ENCODE results near the gene CEMP1. TPM values are rescaled to one million over a fixed set of nuclear protein-coding genes. Genes with fewer than 3 reads are reported as not detected.
A peak's percentile ranks its signal among the peaks of the same experiment; 100 is the strongest.
"Not testable (repeated sequence)": the region's sequence is repeated elsewhere in the genome, so short reads cannot be mapped to it uniquely, and the experiment has no call there.

Gene CEMP1
- total RNA-seq, 2 experiments from 2014 or later = 0.25 to 0.55 TPM

DNA sequence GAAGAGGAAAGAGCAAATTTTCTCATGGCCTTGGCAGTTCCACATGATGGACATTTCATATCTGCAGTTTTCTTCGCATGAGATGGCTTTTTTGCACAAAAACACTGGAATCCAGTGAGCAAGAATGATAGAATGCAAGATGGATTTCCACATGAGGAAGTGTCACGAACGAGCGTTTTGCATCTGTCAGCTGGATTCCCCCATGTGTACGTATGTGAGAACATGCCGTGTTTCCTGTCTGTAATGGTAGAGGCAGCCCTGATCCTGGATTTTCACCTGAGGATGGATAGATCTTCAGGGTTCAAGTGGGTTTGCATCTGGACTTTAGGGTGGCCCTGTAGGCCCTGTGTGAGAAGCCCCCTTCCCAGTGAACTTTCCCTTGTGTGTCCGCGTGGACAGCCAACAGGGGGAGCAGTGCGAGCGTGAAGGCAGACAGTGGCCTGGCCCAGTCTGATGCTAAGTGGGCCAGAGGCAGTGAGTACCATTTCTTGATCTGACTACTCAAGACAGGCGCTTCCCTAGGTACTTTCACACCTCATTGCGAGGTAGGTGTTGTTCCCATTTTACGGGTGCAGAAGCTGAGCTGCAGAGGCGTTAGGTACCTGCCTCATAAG lies 8.7 kb upstream of the CEMP1 start:
- H3K4me1 ChIP-seq (ENCODE audit: insufficient read depth, low read length, poor library complexity, severe bottlenecking) = peaks cover 22% of the 10 kb centered on the region
- H3K4me2 ChIP-seq (ENCODE audit: low read length) = peak overlapping the region; percentile 77; the same call in 1 of the 2 replicates
- POLR2A ChIA-PET; BruUV-seq (replicated peaks); H3K9me2 ChIP-seq (ENCODE audit: insufficient read depth, low read length); H4K20me1 ChIP-seq (ENCODE audit: insufficient read depth, low read length); H3K4me3 ChIP-seq (ENCODE audit: low read depth, low read length, poor library complexity, severe bottlenecking); H2AFZ ChIP-seq (ENCODE audit: low read length); H3K9me3 ChIP-seq (ENCODE audit: low read length); CTCF ChIA-PET (ENCODE audit: unreplicated experiment); H3K27ac ChIP-seq (ENCODE audit: low read depth, low read length, poor library complexity, severe bottlenecking); DNase-seq (ENCODE audit: low spot score): not testable (repeated sequence)
- peaks cover 23% of the 10 kb centered on the region for H3K79me2 ChIP-seq (ENCODE audit: insufficient read depth, low read depth, low read length)
- H3K36me3 ChIP-seq (ENCODE audit: insufficient read depth, low read length) = peaks cover 22% of the 10 kb centered on the region; the same call in 1 of the 2 replicates
- TF ChIP-seq, protein P1, sequence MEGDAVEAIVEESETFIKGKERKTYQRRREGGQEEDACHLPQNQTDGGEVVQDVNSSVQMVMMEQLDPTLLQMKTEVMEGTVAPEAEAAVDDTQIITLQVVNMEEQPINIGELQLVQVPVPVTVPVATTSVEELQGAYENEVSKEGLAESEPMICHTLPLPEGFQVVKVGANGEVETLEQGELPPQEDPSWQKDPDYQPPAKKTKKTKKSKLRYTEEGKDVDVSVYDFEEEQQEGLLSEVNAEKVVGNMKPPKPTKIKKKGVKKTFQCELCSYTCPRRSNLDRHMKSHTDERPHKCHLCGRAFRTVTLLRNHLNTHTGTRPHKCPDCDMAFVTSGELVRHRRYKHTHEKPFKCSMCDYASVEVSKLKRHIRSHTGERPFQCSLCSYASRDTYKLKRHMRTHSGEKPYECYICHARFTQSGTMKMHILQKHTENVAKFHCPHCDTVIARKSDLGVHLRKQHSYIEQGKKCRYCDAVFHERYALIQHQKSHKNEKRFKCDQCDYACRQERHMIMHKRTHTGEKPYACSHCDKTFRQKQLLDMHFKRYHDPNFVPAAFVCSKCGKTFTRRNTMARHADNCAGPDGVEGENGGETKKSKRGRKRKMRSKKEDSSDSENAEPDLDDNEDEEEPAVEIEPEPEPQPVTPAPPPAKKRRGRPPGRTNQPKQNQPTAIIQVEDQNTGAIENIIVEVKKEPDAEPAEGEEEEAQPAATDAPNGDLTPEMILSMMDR (conservative IDR thresholded peaks at IDR 0.05; ENCODE audit: low read length) = peak; percentile 61
- intact Hi-C loops (cut with micrococcal nuclease; ENCODE audit: unreplicated experiment) = loop anchor here (10.0 kb wide), 2 partner anchors 135 to 215 kb away; partner anchors contain the start of gene SRRM2

DNA sequence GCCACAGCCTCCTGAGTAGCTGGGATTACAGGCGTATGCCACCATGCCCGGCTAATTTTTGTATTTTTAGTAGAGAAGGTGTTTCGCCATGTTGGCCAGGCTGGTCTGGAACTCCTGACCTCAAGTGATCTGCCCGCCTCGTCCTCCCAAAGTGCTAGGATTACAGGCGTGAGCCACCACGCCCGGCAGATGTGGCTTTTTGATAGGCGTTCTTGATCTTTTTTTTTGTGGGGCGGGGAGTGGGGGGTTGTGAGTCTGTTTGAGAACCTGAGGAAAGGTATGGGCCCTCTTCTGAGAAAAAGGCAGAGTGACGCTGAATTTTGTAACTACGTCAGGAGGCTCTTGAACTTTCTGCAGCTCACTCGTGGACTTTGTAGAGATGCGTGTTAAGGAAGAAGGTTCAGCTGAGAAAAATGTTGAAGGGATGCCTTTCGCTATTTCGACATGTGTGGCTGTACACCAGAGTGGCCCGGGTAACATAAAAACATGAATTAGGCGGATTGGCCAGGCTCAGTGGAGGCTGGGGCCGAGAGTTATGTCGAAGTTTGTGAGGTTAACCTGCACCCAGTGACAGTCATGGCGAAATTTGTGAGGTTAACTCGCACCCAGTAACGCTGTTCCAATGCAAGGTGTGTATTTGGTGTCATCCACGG lies 8.1 kb upstream of the CEMP1 start:
- peak overlapping the region; percentile 77 for H3K4me2 ChIP-seq (ENCODE audit: low read length)
- H2AFZ ChIP-seq (ENCODE audit: low read length); CTCF ChIA-PET (ENCODE audit: unreplicated experiment); H4K20me1 ChIP-seq (ENCODE audit: insufficient read depth, low read length); H3K27ac ChIP-seq (ENCODE audit: low read depth, low read length, poor library complexity, severe bottlenecking); BruUV-seq (replicated peaks); H3K9me3 ChIP-seq (ENCODE audit: low read length); DNase-seq (ENCODE audit: low spot score); H3K9me2 ChIP-seq (ENCODE audit: insufficient read depth, low read length); POLR2A ChIA-PET: not testable (repeated sequence)
- intact Hi-C loops (cut with micrococcal nuclease; ENCODE audit: unreplicated experiment) = loop anchor here (10.0 kb wide), 2 partner anchors 135 to 215 kb away; partner anchors contain the start of gene SRRM2
- peak overlapping the region; percentile 72 for H3K4me3 ChIP-seq (ENCODE audit: low read depth, low read length, poor library complexity, severe bottlenecking)
- H3K4me1 ChIP-seq (ENCODE audit: insufficient read depth, low read length, poor library complexity, severe bottlenecking) = peaks cover 22% of the 10 kb centered on the region
- peaks cover 20% of the 10 kb centered on the region for H3K79me2 ChIP-seq (ENCODE audit: insufficient read depth, low read depth, low read length)
- H3K36me3 ChIP-seq (ENCODE audit: insufficient read depth, low read length) = peaks cover 19% of the 10 kb centered on the region; the same call in 1 of the 2 replicates

DNA sequence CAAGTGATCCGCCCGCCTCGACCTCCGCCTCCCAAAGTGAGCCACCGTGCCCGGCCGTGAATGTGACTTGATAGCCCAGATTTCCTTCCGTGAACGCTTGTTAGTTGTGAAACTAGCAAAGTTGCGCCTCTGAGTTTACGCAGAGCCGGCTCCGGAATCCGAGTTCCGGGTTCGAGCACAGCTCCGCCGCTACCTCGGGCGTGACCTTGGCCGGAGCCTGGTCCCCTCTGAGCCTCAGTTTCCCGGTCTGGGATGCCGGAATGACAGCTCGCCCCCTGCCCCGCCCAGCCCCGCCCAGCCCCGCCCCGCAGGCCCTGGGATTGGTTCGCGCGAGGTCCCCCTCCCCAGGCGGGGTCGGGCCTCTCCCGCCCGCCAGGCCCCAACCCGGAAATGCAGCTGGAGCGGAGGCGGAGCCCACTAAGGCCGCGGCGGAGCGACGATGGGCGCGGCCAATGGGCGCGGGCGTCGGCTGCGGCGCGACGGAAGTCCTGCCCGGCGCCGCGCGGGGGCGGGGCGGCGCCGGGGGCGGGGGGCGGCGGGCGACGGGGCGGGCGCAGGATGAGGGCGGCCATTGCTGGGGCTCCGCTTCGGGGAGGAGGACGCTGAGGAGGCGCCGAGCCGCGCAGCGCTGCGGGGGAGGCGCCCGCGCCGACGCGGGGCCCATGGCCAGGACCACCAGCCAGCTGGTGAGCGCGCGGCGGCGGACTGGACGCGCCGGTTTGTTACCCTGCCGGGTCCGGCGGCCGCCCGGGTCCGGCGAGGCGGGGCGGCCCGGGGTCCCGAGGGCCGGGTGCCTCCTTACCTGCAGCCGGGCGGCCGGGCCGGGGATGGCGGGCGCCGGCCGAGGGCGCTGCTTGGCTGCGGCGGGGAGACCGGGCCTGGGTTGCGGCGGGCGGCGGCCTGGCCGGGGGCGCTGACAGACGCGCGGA lies 6.5 kb upstream of the CEMP1 start, which contains the start of gene PDPK1:
PDPK1 (plus strand) TSS at position 571 of the 929 bp plus-strand sequence; CDS start at position 663, 92 bp downstream.
- H3K36me3 ChIP-seq (ENCODE audit: insufficient read depth, low read length) = peaks cover 16% of the 10 kb centered on the region; the same call in 1 of the 2 replicates
- H3K9me3 ChIP-seq (ENCODE audit: low read length) = no peaks in the 10 kb centered on the region
- TF ChIP-seq, protein P1 (conservative IDR thresholded peaks at IDR 0.05; ENCODE audit: low read length) = no peak
- TF ChIP-seq EZH2phosphoT487 (IDR thresholded peaks at IDR 0.05; ENCODE audit: borderline replicate concordance, low read depth, low read length) = no peak
- CTCF ChIA-PET (ENCODE audit: unreplicated experiment) = no interaction called here
- 0 out of 2 replicates have a peak, but pooled peaks cover 6% of the 10 kb centered on the region for H4K20me1 ChIP-seq (ENCODE audit: insufficient read depth, low read length)
- peak within 1 kb of the TSS; percentile 50 for H3K27ac ChIP-seq (ENCODE audit: low read depth, low read length, poor library complexity, severe bottlenecking)
- peaks cover 30% of the 10 kb centered on the region for H3K4me1 ChIP-seq (ENCODE audit: insufficient read depth, low read length, poor library complexity, severe bottlenecking)
- H3K4me3 ChIP-seq (ENCODE audit: low read depth, low read length, poor library complexity, severe bottlenecking) = peak within 1 kb of the TSS; percentile 75
- no TSS peak for BruUV-seq (replicated peaks)
- intact Hi-C loops (cut with micrococcal nuclease; ENCODE audit: unreplicated experiment) = loop anchor here (10.0 kb wide), 2 partner anchors 137 to 217 kb away; partner anchors contain the start of gene SRRM2
- H3K9me2 ChIP-seq (ENCODE audit: insufficient read depth, low read length) = no peaks in the 10 kb centered on the region
- H3K4me2 ChIP-seq (ENCODE audit: low read length) = peak within 1 kb of the TSS; percentile 77
- peaks cover 16% of the 10 kb centered on the region for H3K79me2 ChIP-seq (ENCODE audit: insufficient read depth, low read depth, low read length)
- peak; percentile 97 for DNase-seq (ENCODE audit: low spot score)
- POLR2A ChIA-PET = interaction anchor here (0.6 to 1.0 kb wide), 2 partner anchors 19 to 111 kb away, joined by 3 read pairs; no protein-coding TSS in a partner anchor
- peak within 1 kb of the TSS; percentile 68; the same call in 1 of the 2 replicates for H2AFZ ChIP-seq (ENCODE audit: low read length)
